Osteocyte (in vitro differentiated cells): Measurements from ENCODE around the gene PPM1G. TPM values are rescaled to one million over a fixed set of nuclear protein-coding genes. Genes with fewer than 3 reads are reported as not detected.

Experiments
- DNase-seq: peaks from one replicate; pipeline ENCODE4 v3.0.0; 2021; ENCODE audit warnings: mixed read lengths; ENCODE audit not compliant: unreplicated experiment; ENCODE audit errors: extremely low spot score
- H3K27ac Mint-ChIP-seq: one replicate; pipeline ENCODE4 v1.8.0; 2021; ENCODE audit warnings: mild to moderate bottlenecking, mixed read lengths; ENCODE audit not compliant: unreplicated experiment
- H3K27me3 Mint-ChIP-seq: one replicate; pipeline ENCODE4 v1.8.0; 2021; ENCODE audit warnings: mixed read lengths; ENCODE audit not compliant: unreplicated experiment
- H3K36me3 Mint-ChIP-seq: one replicate; pipeline ENCODE4 v1.8.0; 2021; ENCODE audit warnings: mixed read lengths; ENCODE audit not compliant: unreplicated experiment
- H3K4me1 Mint-ChIP-seq: one replicate; pipeline ENCODE4 v1.8.0; 2021; ENCODE audit warnings: mixed read lengths; ENCODE audit not compliant: unreplicated experiment
- H3K4me3 Mint-ChIP-seq: one replicate; pipeline ENCODE4 v1.8.0; 2021; ENCODE audit warnings: mild to moderate bottlenecking, moderate library complexity, mixed read lengths; ENCODE audit not compliant: unreplicated experiment
- H3K9me3 Mint-ChIP-seq: one replicate; pipeline ENCODE4 v1.8.0; 2021; ENCODE audit warnings: mixed read lengths; ENCODE audit not compliant: unreplicated experiment
- CTCF ChIP-seq: fragments of 200-600 bp; sonication (generic); IDR thresholded peaks from 2 replicates; pipeline ENCODE4 v1.5.0; 2021; ENCODE audit warnings: antibody characterized with exemption, mild to moderate bottlenecking, moderate library complexity
- long read RNA-seq: library from polyadenylated mRNA; unstranded; transcript quantifications from one replicate; pipeline ENCODE4 v2.0.0, GENCODE V29; 2021
- total RNA-seq: library from RNA; stranded (reverse); gene quantifications from 2 replicates; pipeline ENCODE4 v1.2.1, GENCODE V29; 2021

The PPM1G gene
- total RNA-seq: 70.7 and 74.2 TPM in 2 replicates
- long read RNA-seq, transcript PPM1G-201 (10 exons, 2,311 nt): major isoform, 167 of 194 reads
- long read RNA-seq, partial matches to known transcripts: 20 of 194 reads
- long read RNA-seq, other reads (novel, unspliced or antisense): 7 of 194 reads

- H3K27ac Mint-ChIP-seq: peak within 1 kb of the TSS; percentile 92
- peaks cover 4% of the 10 kb centered on the region for H3K36me3 Mint-ChIP-seq
- no peaks in the 10 kb centered on the region for H3K9me3 Mint-ChIP-seq
- H3K27me3 Mint-ChIP-seq: no peaks in the 10 kb centered on the region
- peak; percentile 98 for DNase-seq
- no peak for TF ChIP-seq CTCF
- H3K4me1 Mint-ChIP-seq: peaks cover 29% of the 10 kb centered on the region
- peak within 1 kb of the TSS; percentile 89 for H3K4me3 Mint-ChIP-seq
Measured at GRCh38 chr2:27409321-27410073, at the start of gene PPM1G. PPM1G (minus strand) TSS chr2:27409591; CDS start chr2:27409422, 169 bp downstream.

- H3K9me3 Mint-ChIP-seq: no peaks in the 10 kb centered on the region
- no peak for TF ChIP-seq CTCF
- H3K36me3 Mint-ChIP-seq: peaks cover 42% of the 10 kb centered on the region
- no peaks in the 10 kb centered on the region for H3K27me3 Mint-ChIP-seq
- no peak for DNase-seq
- no peaks in the 10 kb centered on the region for H3K4me1 Mint-ChIP-seq
- no peak overlapping the region for H3K4me3 Mint-ChIP-seq
- H3K27ac Mint-ChIP-seq: no peak overlapping the region
Measured at GRCh38 chr2:27453968-27454367, 44.6 kb upstream of the PPM1G start.

GRCh38 chr2:27451095-27451494 lies 41.7 kb upstream of the PPM1G start:
- Mint-ChIP-seq H3K36me3 (peaks cover 52% of the 10 kb centered on the region), H3K27me3 (no peaks in the 10 kb centered on the region), H3K9me3 (no peaks in the 10 kb centered on the region), H3K4me1 (no peaks in the 10 kb centered on the region), H3K4me3 (no peak overlapping the region), H3K27ac (no peak overlapping the region)
- TF ChIP-seq CTCF: no peak
- DNase-seq: no peak

- Mint-ChIP-seq H3K36me3 (peaks cover 43% of the 10 kb centered on the region), H3K4me3 (no peak overlapping the region), H3K9me3 (no peaks in the 10 kb centered on the region), H3K27ac (no peak overlapping the region), H3K27me3 (no peaks in the 10 kb centered on the region), H3K4me1 (no peaks in the 10 kb centered on the region)
- no peak for DNase-seq
- TF ChIP-seq CTCF: no peak
Measured at GRCh38 chr2:27448381-27448780, 39.0 kb upstream of the PPM1G start.

- H3K4me1 Mint-ChIP-seq: no peaks in the 10 kb centered on the region
- no peaks in the 10 kb centered on the region for H3K27me3 Mint-ChIP-seq
- no peak overlapping the region for H3K4me3 Mint-ChIP-seq
- no peak overlapping the region for H3K27ac Mint-ChIP-seq
- H3K36me3 Mint-ChIP-seq: peaks cover 43% of the 10 kb centered on the region
- no peak for DNase-seq
- no peak for TF ChIP-seq CTCF
- no peaks in the 10 kb centered on the region for H3K9me3 Mint-ChIP-seq
Measured at GRCh38 chr2:27446057-27446456, 36.7 kb upstream of the PPM1G start.
